MCF 10A (cell line): Measurements from ENCODE around the gene EIF6. TPM values are rescaled to one million over a fixed set of nuclear protein-coding genes. Genes with fewer than 3 reads are reported as not detected.

Source experiments
- BruUV-seq: library from RNA; stranded (reverse); fragments of 400-500 nt; replicated peaks from 2 replicates; lab custom pipeline; 2021; lab: Mats Ljungman, UMichigan
- CTCF ChIA-PET: fragments of 300-600 bp; sonication (Branson Sonifier 250); formaldehyde crosslinking; extraction: SDS; loops from one replicate; lab custom pipeline; 2021; ENCODE audit warnings: antibody characterized with exemption, inconsistent platforms; lab: Yijun Ruan, JAX
- POLR2A ChIA-PET: fragments of 300-600, 350-650 bp; sonication (Branson Sonifier 250); formaldehyde crosslinking; extraction: SDS; loops from one replicate; lab custom pipeline; 2020; ENCODE audit warnings: antibody characterized with exemption, inconsistent platforms; lab: Yijun Ruan, JAX
- DNase-seq: peaks from one replicate; pipeline ENCODE4 v3.0.0-alpha.2; 2018; ENCODE audit not compliant: unreplicated experiment
- H3K27ac Mint-ChIP-seq: one replicate; pipeline ENCODE4 v1.8.0; 2022; ENCODE audit warnings: mild to moderate bottlenecking, low read depth, mixed read lengths; ENCODE audit not compliant: unreplicated experiment
- H3K27me3 Mint-ChIP-seq: one replicate; pipeline ENCODE4 v1.8.0; 2022; ENCODE audit warnings: mixed read lengths; ENCODE audit not compliant: insufficient read depth, unreplicated experiment
- H3K36me3 Mint-ChIP-seq: one replicate; pipeline ENCODE4 v1.8.0; 2022; ENCODE audit warnings: mild to moderate bottlenecking, moderate library complexity, mixed read lengths; ENCODE audit not compliant: insufficient read depth, unreplicated experiment
- H3K4me1 Mint-ChIP-seq: one replicate; pipeline ENCODE4 v1.8.0; 2022; ENCODE audit warnings: mixed read lengths; ENCODE audit not compliant: insufficient read depth, unreplicated experiment
- H3K4me3 Mint-ChIP-seq: one replicate; pipeline ENCODE4 v1.8.0; 2022; ENCODE audit warnings: mild to moderate bottlenecking, moderate library complexity, mixed read lengths; ENCODE audit not compliant: unreplicated experiment
- H3K9me3 Mint-ChIP-seq: one replicate; pipeline ENCODE4 v1.8.0; 2022; ENCODE audit warnings: mixed read lengths; ENCODE audit not compliant: unreplicated experiment
- CTCF ChIP-seq: fragments of 200-600 bp; IDR thresholded peaks from one replicate; pipeline ENCODE4 v1.8.0; 2022; ENCODE audit warnings: antibody characterized with exemption, mild to moderate bottlenecking; ENCODE audit not compliant: unreplicated experiment
- intact Hi-C: fragments of 100-400 bp; cut with micrococcal nuclease; formaldehyde crosslinking; loops from 2 replicates; pipeline ENCODE4 v1.14.1; 2022
- total RNA-seq: library from RNA; stranded (reverse); gene quantifications from 2 replicates; pipeline ENCODE4 v1.2.3, GENCODE V29; 2022

EIF6 gene
- total RNA-seq, 1 experiment from 2014 or later, result 322 TPM

- no TSS peak for BruUV-seq
- CTCF ChIA-PET, result interaction anchor here (3.8 kb wide), 1 partner anchor 12 kb away, joined by 26 read pairs; no protein-coding TSS in a partner anchor
- H3K4me1 Mint-ChIP-seq, result no peaks in the 10 kb centered on the region
- H3K9me3 Mint-ChIP-seq, result no peaks in the 10 kb centered on the region
- no peaks in the 10 kb centered on the region for H3K27me3 Mint-ChIP-seq
- TF ChIP-seq CTCF, result no peak
- H3K36me3 Mint-ChIP-seq, result no peaks in the 10 kb centered on the region
- no peak within 1 kb of the TSS for H3K4me3 Mint-ChIP-seq
- POLR2A ChIA-PET, result interaction anchor here (0.5 to 1.3 kb wide), 2 partner anchors 9 to 19 kb away, joined by 3 to 5 read pairs; no protein-coding TSS in a partner anchor
- H3K27ac Mint-ChIP-seq, result no peak within 1 kb of the TSS
- no peak for DNase-seq
- intact Hi-C loops, result no loop called here
These were observed 7.3 kb upstream of the EIF6 start, which contains the start of gene FAM83C for GRCh38 chr20:35291654-35292503. TSS of gene FAM83C (minus strand) at chr20:35292425. CDS start at chr20:35292304, 121 bp downstream.

GRCh38 chr20:35290887-35291417, 6.4 kb upstream of the EIF6 start:
- intact Hi-C loops, result no loop called here
- Mint-ChIP-seq H3K36me3 (no peaks in the 10 kb centered on the region), H3K4me3 (no peak overlapping the region), H3K27ac (no peak overlapping the region), H3K27me3 (no peaks in the 10 kb centered on the region), H3K9me3 (no peaks in the 10 kb centered on the region), H3K4me1 (peaks cover 2% of the 10 kb centered on the region)
- BruUV-seq, result no TSS peak
- ChIA-PET CTCF (interaction anchor here (1.5 kb wide), 1 partner anchor 15 kb away, joined by 4 read pairs; no protein-coding TSS in a partner anchor), POLR2A (interaction anchor here (1.3 kb wide), 1 partner anchor 10 kb away, joined by 5 read pairs; no protein-coding TSS in a partner anchor)
- TF ChIP-seq CTCF, result no peak
- DNase-seq, result no peak

GRCh38 chr20:35290186-35290886, 5.8 kb upstream of the EIF6 start:
- DNase-seq, result no peak
- H3K4me3 Mint-ChIP-seq, result no peak overlapping the region
- no TSS peak for BruUV-seq
- TF ChIP-seq CTCF, result no peak
- H3K36me3 Mint-ChIP-seq, result no peaks in the 10 kb centered on the region
- H3K27me3 Mint-ChIP-seq, result no peaks in the 10 kb centered on the region
- H3K4me1 Mint-ChIP-seq, result peaks cover 8% of the 10 kb centered on the region
- intact Hi-C loops, result no loop called here
- H3K27ac Mint-ChIP-seq, result no peak overlapping the region
- ChIA-PET CTCF (interaction anchor here (0.6 to 2.7 kb wide), 4 partner anchors 10 to 22 kb away, joined by 3 to 16 read pairs (median 4); no protein-coding TSS in a partner anchor), POLR2A (interaction anchor here (0.8 to 1.3 kb wide), 4 partner anchors 10 to 165 kb away, joined by 3 to 5 read pairs (median 3); partner anchors contain the start of gene CEP250)
- H3K9me3 Mint-ChIP-seq, result no peaks in the 10 kb centered on the region
